ENCODE measurements around the gene PALLD. TPM values are rescaled to one million over a fixed set of nuclear protein-coding genes. Genes with fewer than 3 reads are reported as not detected.
"Not testable (repeated sequence)": the region's sequence is repeated elsewhere in the genome, so short reads cannot be mapped to it uniquely, and the experiment has no call there.

The PALLD gene
- 1 to 10 TPM in 1 of 5 donors, under 1 TPM in 4; 0.56 to 1.9 (median 0.93) TPM for total RNA-seq
- 4.3 TPM for total RNA-seq (2013)
- 0.28 to 4.0 (median 1.3) reads per million in 29 experiments for total RNA-seq

DNA sequence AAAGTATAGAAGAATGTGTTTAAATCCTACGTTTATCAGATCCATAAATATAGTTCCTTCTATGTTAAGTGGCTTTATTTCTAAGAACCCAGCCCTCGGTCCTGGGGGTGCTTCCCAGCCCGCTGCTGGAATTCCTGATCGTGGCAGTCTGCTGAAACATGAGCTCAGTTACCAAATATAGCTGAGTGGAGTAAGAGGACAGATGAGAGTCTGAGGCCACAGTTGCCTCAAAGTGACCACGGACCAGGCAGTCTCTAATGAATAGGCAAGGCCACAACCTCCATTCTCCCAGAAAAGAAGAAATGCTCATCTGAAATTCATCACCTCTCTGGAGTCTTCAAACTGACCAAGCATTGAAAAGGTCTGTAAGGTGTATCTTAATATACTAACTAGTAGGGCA, at the start of gene PALLD:
TSS of gene PALLD (plus strand) at position 219 of the 400 bp plus-strand sequence.
- ChIA-PET CTCF (no interaction called here), POLR2A (interaction anchor here in 1 of 2 donors (1.1 kb wide), 1 partner anchor 12 kb away, joined by 3 read pairs; no protein-coding TSS in a partner anchor)
- peaks cover 5 to 8% of the 10 kb centered on the region in 2 donors for H3K27me3 Mint-ChIP-seq
- Histone ChIP-seq H3K36me3 (ENCODE audit: control insufficient read depth in 2 of 2, extremely low read depth in 1 of 2, insufficient read depth in 1 of 2, low read length in 1 of 2) (no peaks in the 10 kb centered on the region), H3K4me3 (ENCODE audit: control insufficient read depth in 1 of 2, extremely low read depth in 1 of 2, low read length in 1 of 2) (no peak within 1 kb of the TSS), H3K4me1 (ENCODE audit: control insufficient read depth in 1 of 2, extremely low read depth in 1 of 2, insufficient read depth in 2 of 2, low read length in 2 of 2) (no peaks in the 10 kb centered on the region), H3K9me3 (no peaks in the 10 kb centered on the region), H3K27me3 (replicated peaks in 1 of 2; ENCODE audit: control insufficient read depth in 2 of 2, extremely low read depth in 1 of 2, insufficient read depth in 2 of 2, low read length in 1 of 2) (peaks cover 0 to 4% of the 10 kb centered on the region in 2 experiments), H3K27ac (ENCODE audit: low read length) (no peak within 1 kb of the TSS)
- H3K27ac Mint-ChIP-seq, result no peak within 1 kb of the TSS
- WGBS (ENCODE audit: insufficient coverage), result no CpG with 5 or more reads among the region's 5 CpGs
- H3K4me1 Mint-ChIP-seq, result no peaks in the 10 kb centered on the region
- no peak within 1 kb of the TSS for H3K4me3 Mint-ChIP-seq
- H3K9me3 Mint-ChIP-seq, result no peaks in the 10 kb centered on the region
- no peaks in the 10 kb centered on the region for H3K36me3 Mint-ChIP-seq
- ATAC-seq (replicated peaks in 1 of 4), result no peak
- DNase-seq, result no peak

DNA sequence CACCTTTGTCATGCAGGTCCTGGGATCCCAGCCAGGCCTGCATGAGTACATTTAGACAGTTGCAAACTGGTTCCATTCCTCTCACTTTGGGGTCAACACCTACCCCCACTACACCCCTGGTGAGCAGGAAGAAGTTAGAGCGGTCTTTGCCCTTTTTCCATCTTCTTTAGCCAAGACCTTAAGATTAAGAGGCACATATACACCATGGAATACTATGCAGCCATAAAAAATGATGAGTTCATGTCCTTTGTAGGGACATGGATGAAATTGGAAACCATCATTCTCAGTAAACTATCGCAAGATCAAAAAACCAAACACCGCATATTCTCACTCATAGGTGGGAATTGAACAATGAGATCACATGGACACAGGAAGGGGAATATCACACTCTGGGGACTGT, 47.8 kb upstream of the PALLD start:
- H3K4me3 ChIP-seq (ENCODE audit: control insufficient read depth in 1 of 2, extremely low read depth in 1 of 2, low read length in 1 of 2); H3K27ac ChIP-seq (ENCODE audit: low read length); H3K27ac Mint-ChIP-seq; H3K27me3 ChIP-seq (replicated peaks in 1 of 2; ENCODE audit: control insufficient read depth in 2 of 2, extremely low read depth in 1 of 2, insufficient read depth in 2 of 2, low read length in 1 of 2); H3K4me3 Mint-ChIP-seq; DNase-seq; CTCF ChIA-PET; H3K9me3 ChIP-seq; H3K9me3 Mint-ChIP-seq; H3K27me3 Mint-ChIP-seq; ATAC-seq (replicated peaks in 1 of 4); H3K4me1 ChIP-seq (ENCODE audit: control insufficient read depth in 1 of 2, extremely low read depth in 1 of 2, insufficient read depth in 2 of 2, low read length in 2 of 2); POLR2A ChIA-PET: not testable (repeated sequence)
- H3K4me1 Mint-ChIP-seq, result peaks cover 21 to 31% (median 24%) of the 10 kb centered on the region in 3 donors
- WGBS (ENCODE audit: insufficient coverage), result no CpG with 5 or more reads among the region's 3 CpGs
- peaks cover 46% of the 10 kb centered on the region for H3K36me3 Mint-ChIP-seq
- H3K36me3 ChIP-seq (ENCODE audit: control insufficient read depth in 2 of 2, extremely low read depth in 1 of 2, insufficient read depth in 1 of 2, low read length in 1 of 2), result peaks cover 0 to 23% of the 10 kb centered on the region in 2 donors

DNA sequence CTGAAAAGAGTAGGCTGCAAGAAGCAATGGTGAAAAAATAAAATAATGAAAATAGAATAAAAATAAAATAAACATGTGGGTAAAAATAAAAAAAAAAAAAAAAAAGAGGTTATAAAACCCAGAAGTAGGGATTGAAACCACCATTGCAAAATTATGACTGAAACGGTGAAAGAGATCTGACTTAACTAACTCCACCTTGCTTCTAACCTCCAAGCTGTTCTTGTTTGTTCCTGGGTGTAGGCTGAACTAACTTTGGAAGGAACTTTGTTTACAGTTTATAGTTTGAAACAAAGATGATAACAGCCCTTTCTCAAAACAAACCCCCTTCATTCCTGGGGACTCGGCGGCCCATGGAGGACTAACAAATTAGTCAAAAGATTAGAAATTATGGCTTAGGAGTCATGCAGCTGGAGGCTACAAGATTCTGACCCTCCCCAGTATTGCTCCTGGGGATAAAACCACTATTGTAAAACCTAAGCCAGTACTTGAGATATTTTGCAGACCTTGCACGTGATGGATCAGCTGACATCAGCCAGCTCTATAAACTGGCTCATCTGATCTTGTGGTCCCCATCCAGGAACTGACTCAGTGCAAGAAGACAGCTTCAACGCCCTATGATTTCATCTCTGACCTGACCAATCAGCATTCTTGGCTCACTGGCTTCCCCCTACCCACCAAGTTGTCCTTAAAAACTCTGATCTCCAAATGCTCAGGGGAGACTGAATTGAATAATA, 47.0 kb upstream of the PALLD start:
- H3K27ac Mint-ChIP-seq, result peak overlapping the region; percentile 19 to 36
- H3K4me1 Mint-ChIP-seq, result peaks cover 21 to 31% (median 24%) of the 10 kb centered on the region in 3 donors
- DNase-seq (peak in 1 of 35 experiments; percentile 3), ATAC-seq (replicated peaks in 1 of 4) (no peak)
- no peaks in the 10 kb centered on the region for H3K9me3 Mint-ChIP-seq
- Histone ChIP-seq H3K4me3 (ENCODE audit: control insufficient read depth in 1 of 2, extremely low read depth in 1 of 2, low read length in 1 of 2) (no peak overlapping the region), H3K27ac (ENCODE audit: low read length) (no peak overlapping the region), H3K36me3 (ENCODE audit: control insufficient read depth in 2 of 2, extremely low read depth in 1 of 2, insufficient read depth in 1 of 2, low read length in 1 of 2) (peaks cover 0 to 29% of the 10 kb centered on the region in 2 donors), H3K4me1 (ENCODE audit: control insufficient read depth in 1 of 2, extremely low read depth in 1 of 2, insufficient read depth in 2 of 2, low read length in 2 of 2) (no peaks in the 10 kb centered on the region), H3K9me3 (no peaks in the 10 kb centered on the region), H3K27me3 (replicated peaks in 1 of 2; ENCODE audit: control insufficient read depth in 2 of 2, extremely low read depth in 1 of 2, insufficient read depth in 2 of 2, low read length in 1 of 2) (no peaks in the 10 kb centered on the region)
- WGBS (ENCODE audit: insufficient coverage), result 63% methylated on average over 1 of the region's 5 CpGs
- H3K4me3 Mint-ChIP-seq, result no peak overlapping the region
- H3K36me3 Mint-ChIP-seq, result peaks cover 53% of the 10 kb centered on the region
- H3K27me3 Mint-ChIP-seq, result no peaks in the 10 kb centered on the region
- CTCF ChIA-PET, result no interaction called here
- POLR2A ChIA-PET, result no interaction called here

DNA sequence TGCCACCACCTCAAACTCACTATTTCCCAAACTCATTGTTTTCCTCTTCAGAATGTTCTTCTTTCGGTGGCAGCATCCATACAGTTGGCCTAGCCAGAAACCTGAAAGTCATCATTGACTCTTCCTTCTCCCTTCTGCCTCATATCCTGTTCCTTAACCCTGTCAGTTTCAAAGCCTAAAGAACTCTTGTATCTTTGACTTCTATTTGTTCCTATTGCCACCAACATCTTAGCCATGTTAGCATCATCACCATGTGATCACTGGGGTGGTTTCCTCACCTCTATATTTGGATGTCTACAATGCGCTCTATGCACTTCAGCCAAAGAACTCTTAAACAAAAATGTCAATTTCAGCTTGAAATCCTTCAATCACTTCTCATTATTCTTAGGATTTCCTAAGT, 45.5 kb upstream of the PALLD start:
- CTCF ChIA-PET, result interaction anchor here in 1 of 2 donors (0.6 kb wide), 1 partner anchor 1599 kb away, joined by 8 read pairs; no protein-coding TSS in a partner anchor
- Histone ChIP-seq H3K9me3 (no peaks in the 10 kb centered on the region), H3K27me3 (replicated peaks in 1 of 2; ENCODE audit: control insufficient read depth in 2 of 2, extremely low read depth in 1 of 2, insufficient read depth in 2 of 2, low read length in 1 of 2) (no peaks in the 10 kb centered on the region), H3K36me3 (ENCODE audit: control insufficient read depth in 2 of 2, extremely low read depth in 1 of 2, insufficient read depth in 1 of 2, low read length in 1 of 2) (peaks cover 0 to 39% of the 10 kb centered on the region in 2 donors), H3K4me1 (ENCODE audit: control insufficient read depth in 1 of 2, extremely low read depth in 1 of 2, insufficient read depth in 2 of 2, low read length in 2 of 2) (no peaks in the 10 kb centered on the region), H3K27ac (ENCODE audit: low read length) (no peak overlapping the region), H3K4me3 (ENCODE audit: control insufficient read depth in 1 of 2, extremely low read depth in 1 of 2, low read length in 1 of 2) (no peak overlapping the region)
- Mint-ChIP-seq H3K27me3 (no peaks in the 10 kb centered on the region), H3K4me3 (no peak overlapping the region), H3K27ac (peak overlapping the region; percentile 26 to 57), H3K9me3 (no peaks in the 10 kb centered on the region), H3K36me3 (peaks cover 60% of the 10 kb centered on the region), H3K4me1 (peaks cover 21 to 31% (median 24%) of the 10 kb centered on the region in 3 donors)
- DNase-seq, result no peak
- ATAC-seq (replicated peaks in 1 of 4), result no peak
- WGBS (ENCODE audit: insufficient coverage), result 90% methylated on average over 2 of the region's 2 CpGs
- POLR2A ChIA-PET, result no interaction called here

DNA sequence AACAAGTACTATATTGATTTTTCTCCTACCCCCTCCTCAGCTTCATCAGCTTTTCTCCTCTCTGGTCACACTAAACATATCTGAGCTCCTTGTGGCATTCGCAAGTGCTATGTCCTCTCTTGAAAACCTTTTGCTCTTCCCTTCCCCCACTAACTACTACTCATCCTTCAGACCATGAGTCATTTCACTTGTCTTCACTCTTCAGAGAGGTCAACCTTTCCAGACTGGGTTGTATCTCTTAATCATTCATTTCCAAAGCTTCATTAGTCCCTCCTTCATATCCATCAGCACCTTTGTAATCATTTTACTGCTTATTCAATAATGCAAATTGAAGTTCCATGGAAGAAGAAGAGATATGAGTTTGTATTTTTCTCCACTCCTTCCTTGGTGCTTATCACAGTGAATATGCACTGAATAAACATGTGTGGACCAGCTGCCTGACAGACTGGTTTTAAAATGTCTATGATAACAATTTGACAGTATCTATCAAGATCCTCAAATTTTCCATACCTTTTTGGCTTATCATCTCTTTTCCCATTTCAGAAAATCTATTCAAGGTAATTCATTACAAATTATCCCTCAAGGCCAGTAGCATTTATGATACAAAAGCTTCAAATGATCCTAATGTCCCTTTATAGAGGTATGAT, 45.0 kb upstream of the PALLD start:
- H3K27me3 Mint-ChIP-seq, result no peaks in the 10 kb centered on the region
- peaks cover 21 to 31% (median 24%) of the 10 kb centered on the region in 3 donors for H3K4me1 Mint-ChIP-seq
- Histone ChIP-seq H3K4me1 (ENCODE audit: control insufficient read depth in 1 of 2, extremely low read depth in 1 of 2, insufficient read depth in 2 of 2, low read length in 2 of 2) (no peaks in the 10 kb centered on the region), H3K36me3 (ENCODE audit: control insufficient read depth in 2 of 2, extremely low read depth in 1 of 2, insufficient read depth in 1 of 2, low read length in 1 of 2) (peaks cover 0 to 41% of the 10 kb centered on the region in 2 donors), H3K9me3 (no peaks in the 10 kb centered on the region), H3K4me3 (ENCODE audit: control insufficient read depth in 1 of 2, extremely low read depth in 1 of 2, low read length in 1 of 2) (no peak overlapping the region), H3K27ac (ENCODE audit: low read length) (no peak overlapping the region), H3K27me3 (replicated peaks in 1 of 2; ENCODE audit: control insufficient read depth in 2 of 2, extremely low read depth in 1 of 2, insufficient read depth in 2 of 2, low read length in 1 of 2) (no peaks in the 10 kb centered on the region)
- CTCF ChIA-PET, result interaction anchor here in 1 of 2 donors (0.6 kb wide), 1 partner anchor 1599 kb away, joined by 8 read pairs; no protein-coding TSS in a partner anchor
- no peak for ATAC-seq (replicated peaks in 1 of 4)
- no peaks in the 10 kb centered on the region for H3K9me3 Mint-ChIP-seq
- H3K4me3 Mint-ChIP-seq, result no peak overlapping the region
- DNase-seq, result no peak
- H3K36me3 Mint-ChIP-seq, result peaks cover 60% of the 10 kb centered on the region
- WGBS (ENCODE audit: insufficient coverage), result 62% methylated on average over 1 of the region's 1 CpG
- POLR2A ChIA-PET, result interaction anchor here in 1 of 2 donors (0.7 kb wide), 1 partner anchor 28 kb away, joined by 3 read pairs; the partner anchor contains the start of gene DDX60L
- peak overlapping the region; percentile 8 to 26 for H3K27ac Mint-ChIP-seq

DNA sequence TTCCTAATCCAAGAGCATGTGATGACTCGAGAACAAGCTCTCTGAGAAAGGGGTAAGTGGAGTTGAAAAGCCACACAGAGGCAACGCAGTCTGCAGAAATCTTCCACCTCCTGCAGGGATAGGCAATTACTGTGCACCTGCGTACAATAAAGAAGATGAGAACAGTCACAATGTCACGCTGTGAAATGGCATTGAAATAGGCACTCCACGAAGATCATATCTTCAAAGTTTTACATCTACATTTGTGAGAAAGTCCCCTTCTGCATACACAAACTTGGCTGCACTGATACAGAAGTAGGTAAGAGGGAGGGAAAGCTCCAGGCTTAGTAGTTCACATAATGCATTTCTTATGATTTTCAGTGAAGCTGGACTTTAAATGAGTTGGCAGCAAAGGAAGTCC, 43.7 kb upstream of the PALLD start:
- Histone ChIP-seq H3K4me3 (ENCODE audit: control insufficient read depth in 1 of 2, extremely low read depth in 1 of 2, low read length in 1 of 2) (no peak overlapping the region), H3K27me3 (replicated peaks in 1 of 2; ENCODE audit: control insufficient read depth in 2 of 2, extremely low read depth in 1 of 2, insufficient read depth in 2 of 2, low read length in 1 of 2) (no peaks in the 10 kb centered on the region), H3K9me3 (no peaks in the 10 kb centered on the region), H3K27ac (ENCODE audit: low read length) (no peak overlapping the region), H3K36me3 (ENCODE audit: control insufficient read depth in 2 of 2, extremely low read depth in 1 of 2, insufficient read depth in 1 of 2, low read length in 1 of 2) (peaks cover 0 to 40% of the 10 kb centered on the region in 2 donors), H3K4me1 (ENCODE audit: control insufficient read depth in 1 of 2, extremely low read depth in 1 of 2, insufficient read depth in 2 of 2, low read length in 2 of 2) (no peaks in the 10 kb centered on the region)
- Mint-ChIP-seq H3K4me3 (no peak overlapping the region), H3K27ac (peak overlapping the region in 1 of 2 donors; percentile 24), H3K36me3 (peaks cover 64% of the 10 kb centered on the region), H3K27me3 (no peaks in the 10 kb centered on the region), H3K9me3 (peaks cover 0 to under 1% (median 0%) of the 10 kb centered on the region in 3 donors), H3K4me1 (peaks cover 21 to 31% (median 24%) of the 10 kb centered on the region in 3 donors)
- no peak for DNase-seq
- POLR2A ChIA-PET, result no interaction called here
- CTCF ChIA-PET, result no interaction called here
- ATAC-seq (replicated peaks in 1 of 4), result no peak
- 77% methylated on average over 2 of the region's 5 CpGs for WGBS (ENCODE audit: insufficient coverage)
